ENCODE results near the gene PEAR1. TPM values are rescaled to one million over a fixed set of nuclear protein-coding genes. Genes with fewer than 3 reads are reported as not detected.

The PEAR1 gene
- total RNA-seq, 4 donors from 2014 or later = 11.2 to 21.9 (median 14.4) TPM

DNA sequence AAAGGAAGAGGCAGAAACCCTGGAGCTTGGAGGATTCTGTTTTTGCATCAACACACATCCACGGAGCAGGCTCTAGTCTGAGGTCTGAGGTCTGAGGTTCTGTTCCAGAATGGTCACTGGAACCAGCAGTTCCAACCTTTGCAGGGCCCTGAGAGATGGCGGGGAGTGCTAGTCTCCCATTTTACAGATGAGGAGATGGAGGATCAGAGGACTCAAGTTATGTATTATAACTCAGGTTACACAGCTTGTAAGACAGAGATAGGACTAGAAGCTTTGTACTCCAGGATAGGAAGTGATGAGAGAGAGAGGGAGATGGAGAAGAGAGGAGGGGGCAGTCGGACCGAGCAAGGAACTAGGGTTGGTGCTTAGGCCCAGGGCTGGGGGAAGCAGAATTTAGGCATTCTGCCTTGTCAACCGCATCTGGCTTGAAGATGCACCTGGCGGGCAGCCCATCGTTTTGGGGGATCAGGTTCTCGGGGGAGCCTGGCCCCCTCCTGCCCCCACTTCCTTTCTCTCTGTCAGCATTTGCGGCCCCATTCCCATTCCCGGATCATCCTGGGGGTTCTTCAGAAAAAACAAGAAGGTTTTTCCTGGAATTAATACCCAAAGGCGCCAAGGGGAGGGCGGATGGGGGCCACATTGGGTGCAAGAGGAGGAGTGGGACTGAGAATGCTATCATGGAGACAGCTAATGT is 5.6 kb downstream of the PEAR1 start:
- H3K27me3 ChIP-seq = no peaks in the 10 kb centered on the region
- intact Hi-C loops (cut with DNase I) = no loop called here

GRCh38 chr1:156899956-156900718 is 6.6 kb downstream of the PEAR1 start:
- no peaks in the 10 kb centered on the region for H3K9me3 ChIP-seq
- H3K4me1 ChIP-seq = peaks cover 4 to 78% of the 10 kb centered on the region in 2 donors
- intact Hi-C loops (cut with DNase I) = no loop called here
- peak overlapping the region in 1 of 3 donors; percentile 23 for H3K27ac ChIP-seq
- no peak overlapping the region for H3K4me3 ChIP-seq (replicated peaks in 1 of 3)
- DNase-seq = no peak
- TF ChIP-seq, protein P1, sequence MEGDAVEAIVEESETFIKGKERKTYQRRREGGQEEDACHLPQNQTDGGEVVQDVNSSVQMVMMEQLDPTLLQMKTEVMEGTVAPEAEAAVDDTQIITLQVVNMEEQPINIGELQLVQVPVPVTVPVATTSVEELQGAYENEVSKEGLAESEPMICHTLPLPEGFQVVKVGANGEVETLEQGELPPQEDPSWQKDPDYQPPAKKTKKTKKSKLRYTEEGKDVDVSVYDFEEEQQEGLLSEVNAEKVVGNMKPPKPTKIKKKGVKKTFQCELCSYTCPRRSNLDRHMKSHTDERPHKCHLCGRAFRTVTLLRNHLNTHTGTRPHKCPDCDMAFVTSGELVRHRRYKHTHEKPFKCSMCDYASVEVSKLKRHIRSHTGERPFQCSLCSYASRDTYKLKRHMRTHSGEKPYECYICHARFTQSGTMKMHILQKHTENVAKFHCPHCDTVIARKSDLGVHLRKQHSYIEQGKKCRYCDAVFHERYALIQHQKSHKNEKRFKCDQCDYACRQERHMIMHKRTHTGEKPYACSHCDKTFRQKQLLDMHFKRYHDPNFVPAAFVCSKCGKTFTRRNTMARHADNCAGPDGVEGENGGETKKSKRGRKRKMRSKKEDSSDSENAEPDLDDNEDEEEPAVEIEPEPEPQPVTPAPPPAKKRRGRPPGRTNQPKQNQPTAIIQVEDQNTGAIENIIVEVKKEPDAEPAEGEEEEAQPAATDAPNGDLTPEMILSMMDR (IDR thresholded peaks at IDR 0.05) = no peak
- no peak for TF ChIP-seq POLR2A (IDR thresholded peaks at IDR 0.05)
- no peaks in the 10 kb centered on the region for H3K36me3 ChIP-seq
- 47 to 56% methylated on average over 12 of the region's 12 CpGs for WGBS, 2 donors
- H3K27me3 ChIP-seq = no peaks in the 10 kb centered on the region

More for the DNA sequence above, 5.6 kb downstream of the PEAR1 start:
- WGBS, 2 donors = 68 to 82% methylated on average over 12 of the region's 12 CpGs
- Histone ChIP-seq H3K9me3 (no peaks in the 10 kb centered on the region), H3K4me1 (peaks cover 4 to 77% of the 10 kb centered on the region in 2 donors), H3K4me3 (replicated peaks in 1 of 3) (no peak overlapping the region), H3K36me3 (no peaks in the 10 kb centered on the region), H3K27ac (peak overlapping the region in 1 of 3 donors; percentile 94)
- TF ChIP-seq, protein P1 (IDR thresholded peaks at IDR 0.05) = no peak
- no peak for TF ChIP-seq POLR2A (IDR thresholded peaks at IDR 0.05)
- no peak for DNase-seq

DNA sequence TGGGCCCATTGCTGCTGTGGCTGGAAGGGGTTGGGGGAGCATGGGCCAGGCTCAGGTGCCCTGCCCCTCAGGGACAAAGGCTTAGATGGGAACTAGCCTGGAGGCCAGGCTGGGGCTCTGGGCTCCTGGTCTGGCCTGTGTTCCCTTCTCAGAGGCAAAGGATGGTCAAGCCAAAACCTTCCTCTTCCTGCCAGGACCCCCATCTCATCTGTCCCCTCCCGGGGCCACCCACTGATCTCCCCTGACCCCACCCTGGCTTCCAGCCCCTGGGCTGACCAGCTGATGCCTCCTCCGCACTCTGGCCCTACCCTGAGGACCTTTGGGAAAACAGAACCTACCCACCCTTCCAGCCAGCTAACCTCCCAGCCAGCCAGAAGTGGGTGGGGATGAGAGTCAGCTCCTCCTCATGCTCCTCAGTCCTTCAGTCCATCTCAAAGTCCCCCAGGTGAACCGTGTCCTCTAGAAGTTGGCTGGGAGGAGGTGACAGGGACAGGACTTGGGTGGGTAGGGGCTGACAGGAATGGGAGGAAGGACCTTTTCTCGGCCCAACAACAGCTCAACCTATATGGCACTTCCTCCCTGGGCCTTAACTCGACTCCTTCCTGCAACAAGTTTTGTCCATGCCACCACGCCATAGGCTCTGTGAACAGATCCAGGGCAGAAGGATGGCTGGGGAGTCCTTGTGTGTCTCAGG is 7.5 kb downstream of the PEAR1 start:
- Histone ChIP-seq H3K4me3 (replicated peaks in 1 of 3) (no peak overlapping the region), H3K27ac (peak overlapping the region in 1 of 3 donors; percentile 46), H3K4me1 (peaks cover 4 to 75% of the 10 kb centered on the region in 2 donors), H3K36me3 (no peaks in the 10 kb centered on the region), H3K9me3 (no peaks in the 10 kb centered on the region), H3K27me3 (no peaks in the 10 kb centered on the region)
- intact Hi-C loops (cut with DNase I) = no loop called here
- TF ChIP-seq, protein P1 (IDR thresholded peaks at IDR 0.05) = no peak
- TF ChIP-seq POLR2A (IDR thresholded peaks at IDR 0.05) = no peak
- DNase-seq = no peak
- 67 to 75% methylated on average over 5 to 6 of the region's 6 CpGs for WGBS, 2 donors

- intact Hi-C loops (cut with DNase I) = no loop called here
- Histone ChIP-seq H3K27me3 (no peaks in the 10 kb centered on the region), H3K4me1 (peaks cover 4 to 70% of the 10 kb centered on the region in 2 donors), H3K4me3 (replicated peaks in 1 of 3) (no peak overlapping the region), H3K36me3 (peaks cover 0 to under 1% of the 10 kb centered on the region in 2 donors), H3K27ac (peak overlapping the region in 1 of 3 donors; percentile 46), H3K9me3 (no peaks in the 10 kb centered on the region)
- 58 to 90% methylated on average over 4 of the region's 4 CpGs for WGBS, 2 donors
- TF ChIP-seq, protein P1 (IDR thresholded peaks at IDR 0.05) = no peak
- no peak for TF ChIP-seq POLR2A (IDR thresholded peaks at IDR 0.05)
- DNase-seq = no peak
Measured at GRCh38 chr1:156901590-156901900, 8.0 kb downstream of the PEAR1 start.

All from thyroid gland (tissue), 4 donors.